Large intestine (tissue), 3 donors: ENCODE measurements around the gene PON3. TPM values are rescaled to one million over a fixed set of nuclear protein-coding genes. Genes with fewer than 3 reads are reported as not detected.

ENCODE experiments used
- DNase-seq, 2 donors: peaks; one replicate each; pipeline versions ENCODE4 v3.0.0 to v3.0.0-alpha.2; 2013
- H3K27ac ChIP-seq: one replicate; pipeline ENCODE4 v1.5.1; 2013; ENCODE audit warnings: low read length
- H3K27me3 ChIP-seq: 2 replicates; pipeline ENCODE4 v1.6.1; 2013; ENCODE audit warnings: low read length; ENCODE audit not compliant: control insufficient read depth, insufficient read depth
- H3K36me3 ChIP-seq: 2 replicates; pipeline ENCODE4 v1.6.1; 2013; ENCODE audit warnings: low read length; ENCODE audit not compliant: control insufficient read depth, insufficient read depth
- H3K4me1 ChIP-seq: one replicate; pipeline ENCODE4 v1.6.1; 2013; ENCODE audit warnings: low read length; ENCODE audit not compliant: control insufficient read depth, insufficient read depth
- H3K4me3 ChIP-seq: one replicate; pipeline ENCODE4 v1.5.1; 2013; ENCODE audit warnings: low read length
- H3K9me3 ChIP-seq: one replicate; pipeline ENCODE4 v1.6.1; 2013; ENCODE audit warnings: mild to moderate bottlenecking, low read depth, low read length, moderate library complexity; ENCODE audit not compliant: control insufficient read depth
- WGBS: methylation state at CpG from one replicate; pipeline ENCODE4 v1.1.5; 2013; ENCODE audit warnings: low lambda C conversion rate; ENCODE audit not compliant: insufficient coverage; 5-methylcytosine and 5-hydroxymethylcytosine counted together
- polyA plus RNA-seq: library from polyadenylated mRNA; unstranded; fragments of 120-200 nt; gene quantifications from one replicate; pipeline ENCODE4 v1.2.1, GENCODE V29; 2013

PON3 gene
- polyA plus RNA-seq, 1 donor, result 10.6 TPM

- no peaks in the 10 kb centered on the region for H3K27me3 ChIP-seq
- WGBS, result no CpG with 5 or more reads among the region's 9 CpGs
- no peak overlapping the region for H3K4me3 ChIP-seq
- H3K9me3 ChIP-seq, result no peaks in the 10 kb centered on the region
- DNase-seq, result no peak
- H3K4me1 ChIP-seq, result peaks cover 27% of the 10 kb centered on the region
- H3K36me3 ChIP-seq, result no peaks in the 10 kb centered on the region
- H3K27ac ChIP-seq, result no peak overlapping the region
Observed at GRCh38 chr7:95323410-95324129, 72.6 kb downstream of the PON3 start.

- H3K36me3 ChIP-seq, result no peaks in the 10 kb centered on the region
- H3K27me3 ChIP-seq, result no peaks in the 10 kb centered on the region
- no peak for DNase-seq
- no peaks in the 10 kb centered on the region for H3K9me3 ChIP-seq
- WGBS, result no CpG with 5 or more reads among the region's 2 CpGs
- H3K27ac ChIP-seq, result no peak overlapping the region
- H3K4me1 ChIP-seq, result peaks cover 27% of the 10 kb centered on the region
- H3K4me3 ChIP-seq, result no peak overlapping the region
Observed at GRCh38 chr7:95322854-95323253, 73.3 kb downstream of the PON3 start.

GRCh38 chr7:95322396-95322795 lies 73.8 kb downstream of the PON3 start:
- Histone ChIP-seq H3K27ac (no peak overlapping the region), H3K4me1 (peaks cover 27% of the 10 kb centered on the region), H3K4me3 (no peak overlapping the region), H3K9me3 (no peaks in the 10 kb centered on the region), H3K27me3 (no peaks in the 10 kb centered on the region), H3K36me3 (no peaks in the 10 kb centered on the region)
- DNase-seq, result no peak
- WGBS, result 100% methylated on average over 2 of the region's 8 CpGs

- no CpG with 5 or more reads among the region's 1 CpG for WGBS
- no peak for DNase-seq
- H3K27ac ChIP-seq, result no peak overlapping the region
Observed at GRCh38 chr7:95321720-95322119, 74.5 kb downstream of the PON3 start.

GRCh38 chr7:95320651-95321050 lies 75.5 kb downstream of the PON3 start:
- no CpG with 5 or more reads among the region's 1 CpG for WGBS
- peak; percentile 40 to 70 for DNase-seq

More at GRCh38 chr7:95321720-95322119, 74.5 kb downstream of the PON3 start:
- Histone ChIP-seq H3K36me3 (no peaks in the 10 kb centered on the region), H3K27me3 (no peaks in the 10 kb centered on the region), H3K4me3 (no peak overlapping the region), H3K4me1 (peaks cover 27% of the 10 kb centered on the region), H3K9me3 (no peaks in the 10 kb centered on the region)

GRCh38 chr7:95319570-95319969 lies 76.6 kb downstream of the PON3 start:
- Histone ChIP-seq H3K4me3 (no peak overlapping the region), H3K36me3 (no peaks in the 10 kb centered on the region), H3K27me3 (no peaks in the 10 kb centered on the region), H3K4me1 (peaks cover 27% of the 10 kb centered on the region), H3K27ac (no peak overlapping the region), H3K9me3 (no peaks in the 10 kb centered on the region)
- DNase-seq, result no peak
- no CpG with 5 or more reads among the region's 1 CpG for WGBS

More at GRCh38 chr7:95320651-95321050, 75.5 kb downstream of the PON3 start:
- H3K27me3 ChIP-seq, result no peaks in the 10 kb centered on the region
- peaks cover 27% of the 10 kb centered on the region for H3K4me1 ChIP-seq
- H3K36me3 ChIP-seq, result no peaks in the 10 kb centered on the region
- no peak overlapping the region for H3K4me3 ChIP-seq
- H3K9me3 ChIP-seq, result no peaks in the 10 kb centered on the region
- H3K27ac ChIP-seq, result peak overlapping the region; percentile 29

GRCh38 chr7:95318501-95319100 lies 77.6 kb downstream of the PON3 start:
- Histone ChIP-seq H3K4me1 (peaks cover 20% of the 10 kb centered on the region), H3K9me3 (no peaks in the 10 kb centered on the region), H3K36me3 (no peaks in the 10 kb centered on the region), H3K27me3 (no peaks in the 10 kb centered on the region), H3K27ac (no peak overlapping the region), H3K4me3 (no peak overlapping the region)
- 83% methylated on average over 2 of the region's 8 CpGs for WGBS
- DNase-seq, result no peak

- WGBS, result 100% methylated on average over 2 of the region's 3 CpGs
- no peaks in the 10 kb centered on the region for H3K9me3 ChIP-seq
- DNase-seq, result no peak
Observed at GRCh38 chr7:95317966-95318365, 78.2 kb downstream of the PON3 start.

GRCh38 chr7:95317546-95317945 lies 78.6 kb downstream of the PON3 start:
- DNase-seq, result no peak
- H3K27me3 ChIP-seq, result no peaks in the 10 kb centered on the region
- H3K4me3 ChIP-seq, result no peak overlapping the region
- WGBS, result no CpG with 5 or more reads among the region's 2 CpGs
- peaks cover 16% of the 10 kb centered on the region for H3K4me1 ChIP-seq
- H3K36me3 ChIP-seq, result no peaks in the 10 kb centered on the region
- H3K27ac ChIP-seq, result no peak overlapping the region
- no peaks in the 10 kb centered on the region for H3K9me3 ChIP-seq

More at GRCh38 chr7:95317966-95318365, 78.2 kb downstream of the PON3 start:
- Histone ChIP-seq H3K27ac (no peak overlapping the region), H3K4me3 (no peak overlapping the region), H3K36me3 (no peaks in the 10 kb centered on the region), H3K4me1 (peaks cover 18% of the 10 kb centered on the region), H3K27me3 (no peaks in the 10 kb centered on the region)

- Histone ChIP-seq H3K4me1 (peaks cover 14% of the 10 kb centered on the region), H3K27me3 (no peaks in the 10 kb centered on the region)
Observed at GRCh38 chr7:95316588-95316987, 79.6 kb downstream of the PON3 start.

More at GRCh38 chr7:95316588-95316987, 79.6 kb downstream of the PON3 start:
- H3K36me3 ChIP-seq, result no peaks in the 10 kb centered on the region
- no peak overlapping the region for H3K27ac ChIP-seq
- DNase-seq, result no peak
- H3K9me3 ChIP-seq, result no peaks in the 10 kb centered on the region
- H3K4me3 ChIP-seq, result no peak overlapping the region
- WGBS, result 79% methylated on average over 2 of the region's 2 CpGs
